ENCODE data around the gene TRIM37.

DNA sequence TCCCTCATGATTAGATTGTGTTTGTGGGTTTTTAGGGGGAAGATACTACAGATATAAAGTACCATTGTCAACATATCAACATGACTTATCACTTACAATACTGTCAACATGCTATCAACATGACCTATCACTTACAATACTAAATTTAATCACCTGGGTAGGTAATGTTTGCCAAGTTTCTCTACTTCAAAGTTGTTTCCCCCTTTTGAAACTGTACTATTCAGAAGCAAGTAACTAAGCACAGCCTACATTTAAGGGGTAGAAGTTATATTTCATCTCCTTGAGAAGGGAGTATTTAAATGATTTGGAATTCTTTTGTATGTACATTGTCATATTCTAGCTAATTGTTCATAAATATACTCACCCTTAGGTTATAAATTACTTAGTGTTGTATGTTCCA lies 68.7 kb downstream of the TRIM37 start:
- TF ChIP-seq EZH2 (IDR thresholded peaks at IDR 0.05; ENCODE audit: insufficient read depth, low read length) = no peak
- TF ChIP-seq, protein P1, sequence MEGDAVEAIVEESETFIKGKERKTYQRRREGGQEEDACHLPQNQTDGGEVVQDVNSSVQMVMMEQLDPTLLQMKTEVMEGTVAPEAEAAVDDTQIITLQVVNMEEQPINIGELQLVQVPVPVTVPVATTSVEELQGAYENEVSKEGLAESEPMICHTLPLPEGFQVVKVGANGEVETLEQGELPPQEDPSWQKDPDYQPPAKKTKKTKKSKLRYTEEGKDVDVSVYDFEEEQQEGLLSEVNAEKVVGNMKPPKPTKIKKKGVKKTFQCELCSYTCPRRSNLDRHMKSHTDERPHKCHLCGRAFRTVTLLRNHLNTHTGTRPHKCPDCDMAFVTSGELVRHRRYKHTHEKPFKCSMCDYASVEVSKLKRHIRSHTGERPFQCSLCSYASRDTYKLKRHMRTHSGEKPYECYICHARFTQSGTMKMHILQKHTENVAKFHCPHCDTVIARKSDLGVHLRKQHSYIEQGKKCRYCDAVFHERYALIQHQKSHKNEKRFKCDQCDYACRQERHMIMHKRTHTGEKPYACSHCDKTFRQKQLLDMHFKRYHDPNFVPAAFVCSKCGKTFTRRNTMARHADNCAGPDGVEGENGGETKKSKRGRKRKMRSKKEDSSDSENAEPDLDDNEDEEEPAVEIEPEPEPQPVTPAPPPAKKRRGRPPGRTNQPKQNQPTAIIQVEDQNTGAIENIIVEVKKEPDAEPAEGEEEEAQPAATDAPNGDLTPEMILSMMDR (IDR thresholded peaks at IDR 0.05; ENCODE audit: insufficient read depth, low read depth, low read length) = no peak

All from astrocyte (in vitro differentiated cells and primary cell).